GM12874 (cell line): ENCODE data around the gene TSPAN18.
A peak's percentile ranks its signal among the peaks of the same experiment; 100 is the strongest.

Experiments
- CTCF ChIP-seq: IDR thresholded peaks from 2 replicates; pipeline ENCODE4 v1.5.1; 2011; ENCODE audit warnings: low read depth, mild to moderate bottlenecking, control low read depth, low read length, moderate library complexity; ENCODE audit not compliant: insufficient read depth

Gene TSPAN18

DNA sequence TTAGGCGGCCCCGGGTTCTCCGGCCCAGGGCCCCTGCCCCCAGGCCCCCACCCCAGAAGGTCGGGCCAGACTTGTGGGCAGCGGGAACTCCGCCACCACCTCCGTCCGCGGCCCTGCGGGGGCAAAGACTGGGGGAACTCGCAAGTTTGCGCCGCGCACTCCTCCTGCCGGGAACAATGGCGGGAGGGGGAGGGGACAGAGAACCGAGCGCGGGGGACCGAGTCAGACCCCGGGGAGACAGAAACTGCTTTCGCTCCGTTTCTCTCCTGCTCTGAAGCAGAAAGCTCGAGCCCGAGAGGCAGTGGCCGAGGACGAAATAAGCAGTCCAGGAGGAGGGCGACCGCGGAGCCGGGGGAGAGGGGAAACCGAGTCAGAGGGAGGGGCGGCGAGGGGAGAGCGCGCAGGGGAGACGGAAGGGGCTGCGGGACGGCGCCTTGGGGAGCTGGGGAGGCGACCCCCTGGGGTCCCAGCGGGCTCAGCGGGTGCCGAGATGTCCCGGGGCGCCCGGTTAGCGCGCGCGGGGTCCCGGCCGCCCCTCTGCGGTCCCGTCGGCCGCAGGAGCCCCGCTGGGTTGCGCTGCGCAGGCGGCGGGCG lies 223.4 kb downstream of the TSPAN18 start:
- no peak for TF ChIP-seq CTCF

DNA sequence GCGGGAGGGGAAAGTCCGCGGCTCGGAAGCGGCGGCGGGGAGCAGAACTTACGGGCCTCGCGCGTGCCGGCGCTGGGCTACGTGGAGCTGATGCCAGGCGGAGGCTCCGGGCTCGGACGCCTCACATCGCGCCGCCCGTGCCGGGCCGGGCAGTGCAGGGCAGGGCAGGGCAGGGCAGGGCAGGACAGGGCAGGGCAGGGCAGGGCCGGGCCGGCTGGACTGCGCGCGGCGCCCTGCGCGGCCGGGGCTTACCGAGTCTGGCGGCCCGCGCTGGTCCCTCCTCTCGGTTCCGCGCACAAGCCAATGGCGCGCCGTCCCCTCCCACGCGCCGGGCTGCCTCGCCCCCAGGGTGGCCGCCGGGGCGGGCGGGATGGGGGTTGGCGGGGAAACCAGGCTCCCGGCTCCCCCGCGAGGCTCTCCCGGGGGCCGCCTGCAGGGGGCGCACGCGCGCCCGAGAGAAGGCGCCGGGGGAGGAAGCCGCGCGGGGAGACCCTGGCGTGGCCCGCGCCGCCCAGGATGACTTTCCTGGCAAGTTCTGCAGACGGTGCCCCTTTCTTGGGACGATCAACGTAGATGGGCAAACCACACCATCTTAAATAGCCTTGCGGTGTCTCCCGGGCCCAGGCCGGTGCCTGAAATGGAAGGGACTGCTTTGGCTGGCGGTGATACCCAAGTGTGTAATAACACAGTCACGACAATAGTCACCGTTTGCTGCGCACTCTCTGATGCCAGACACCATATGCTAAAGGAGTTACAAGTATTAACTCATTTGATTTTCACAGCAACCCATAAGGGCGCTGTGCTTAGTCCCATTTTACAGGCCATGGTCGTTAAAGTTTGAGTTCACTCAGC lies 224.1 kb downstream of the TSPAN18 start, which contains the start of gene TP53I11:
TSS of gene TP53I11 (minus strand) at position 259 of the 852 bp plus-strand sequence. CDS start 12,548 bp downstream, outside the sequence.
- TF ChIP-seq CTCF: peak; percentile 48; the same call in 1 of the 2 replicates

GRCh38 chr11:44952082-44952481 lies 225.3 kb downstream of the TSPAN18 start:
- no peak for TF ChIP-seq CTCF

- TF ChIP-seq CTCF: no peak
Observed at GRCh38 chr11:44952500-44953260, 225.9 kb downstream of the TSPAN18 start.

GRCh38 chr11:44954051-44954906 lies 227.5 kb downstream of the TSPAN18 start:
- no peak for TF ChIP-seq CTCF

DNA sequence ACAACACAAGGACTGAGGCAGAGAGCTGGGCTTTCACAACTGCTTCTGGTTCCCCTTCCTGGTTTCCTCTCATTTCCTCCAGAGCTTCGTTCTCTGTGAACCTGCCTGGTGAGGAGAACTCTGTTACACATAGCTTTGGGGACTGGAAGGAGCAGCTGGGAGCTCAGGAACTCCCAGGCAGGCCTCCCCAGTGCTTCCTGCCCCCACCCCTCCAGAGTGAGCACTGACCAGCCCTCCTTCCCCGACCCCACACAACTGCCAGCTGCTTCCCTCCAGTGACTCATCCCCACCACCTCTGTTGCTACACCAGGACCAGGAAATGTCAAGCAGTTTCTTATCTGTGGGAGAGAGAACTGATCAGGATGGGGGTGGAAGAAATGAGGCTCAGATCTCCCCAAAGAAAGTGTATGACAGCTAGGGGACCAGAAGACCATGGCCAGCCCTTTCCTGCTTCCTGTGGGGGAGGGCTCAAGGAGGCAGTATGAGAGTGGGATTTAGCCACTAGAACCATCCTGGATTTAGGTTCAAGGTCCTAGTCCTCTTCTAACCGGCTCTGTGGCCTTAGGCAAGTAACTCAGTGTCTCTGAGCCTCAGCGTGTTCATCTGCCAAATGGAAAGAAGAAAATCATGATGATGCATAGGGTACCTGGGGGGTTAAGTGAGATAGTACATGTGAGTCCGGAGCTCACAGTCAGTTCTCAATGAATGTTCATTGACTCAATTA lies 228.4 kb downstream of the TSPAN18 start:
- TF ChIP-seq CTCF: no peak
